SK-N-MC (cell line): ENCODE results near the gene DOK3.

Experiments
- EZH2 ChIP-seq: fragments of 200-600 bp; sonication (generic); IDR thresholded peaks from one replicate; pipeline ENCODE4 v1.6.1; 2017; ENCODE audit warnings: antibody characterized with exemption
- POLR2AphosphoS5 ChIP-seq: IDR thresholded peaks from 2 replicates; pipeline ENCODE4 v1.6.1; 2012; ENCODE audit warnings: mild to moderate bottlenecking, low read depth, low read length, borderline replicate concordance

GRCh38 chr5:177538876-177539275, 29.2 kb upstream of the DOK3 start:
- no peak for TF ChIP-seq EZH2
- TF ChIP-seq POLR2AphosphoS5 = no peak
